VCaP (cell line): ENCODE results near the gene UGP2.

ENCODE experiments used
- H3K27ac ChIP-seq: fragments of 450-650 bp; 2 replicates; pipeline ENCODE4 v1.5.1; 2017
- TF ChIP-seq, protein P1 (sequence below): fragments of 450-650 bp; conservative IDR thresholded peaks from 2 replicates; pipeline ENCODE4 v1.5.1; 2017; ENCODE audit warnings: mild to moderate bottlenecking, moderate library complexity

Gene UGP2

DNA sequence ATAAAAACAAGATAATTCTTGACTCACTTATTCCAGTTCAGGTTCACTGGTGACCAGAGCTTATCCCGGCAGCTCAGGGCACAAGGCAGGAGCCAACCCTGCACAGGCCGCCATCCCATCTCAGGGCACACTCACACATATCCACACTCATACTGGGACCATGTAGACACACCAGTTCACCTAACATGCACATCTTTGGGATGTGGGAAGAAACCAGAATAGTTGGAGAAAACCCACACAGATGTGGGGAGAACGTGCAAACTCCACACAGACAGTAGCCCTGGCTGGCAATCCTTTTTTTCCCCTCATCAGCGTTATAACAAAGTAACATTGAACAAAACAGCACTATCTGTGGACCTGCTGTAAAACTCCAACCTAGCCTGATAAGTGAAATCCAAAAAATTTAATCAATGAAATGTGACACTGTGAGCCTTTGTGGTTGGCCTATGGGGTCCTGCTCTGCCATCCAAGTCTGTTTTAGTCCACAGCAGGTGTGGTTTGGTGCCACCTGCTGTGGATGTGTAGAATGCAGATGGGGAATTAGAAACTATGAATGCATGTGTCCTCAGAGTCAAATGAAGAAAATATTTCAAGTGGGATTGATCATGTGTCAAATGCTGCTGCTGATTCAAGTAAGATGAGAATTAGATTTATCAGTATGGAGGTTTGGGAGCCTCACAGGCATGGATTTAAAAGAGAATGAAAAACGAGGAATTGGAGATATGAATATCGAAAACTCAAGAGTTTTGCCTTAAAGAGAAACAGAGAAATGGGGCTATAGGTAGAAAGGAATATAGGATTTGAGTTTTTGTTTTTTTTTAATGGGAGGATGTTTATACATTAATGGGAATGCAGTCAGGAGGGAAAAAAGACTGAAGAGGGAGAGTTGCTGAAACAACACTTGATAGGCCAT, 47.0 kb downstream of the UGP2 start:
- TF ChIP-seq, protein P1, sequence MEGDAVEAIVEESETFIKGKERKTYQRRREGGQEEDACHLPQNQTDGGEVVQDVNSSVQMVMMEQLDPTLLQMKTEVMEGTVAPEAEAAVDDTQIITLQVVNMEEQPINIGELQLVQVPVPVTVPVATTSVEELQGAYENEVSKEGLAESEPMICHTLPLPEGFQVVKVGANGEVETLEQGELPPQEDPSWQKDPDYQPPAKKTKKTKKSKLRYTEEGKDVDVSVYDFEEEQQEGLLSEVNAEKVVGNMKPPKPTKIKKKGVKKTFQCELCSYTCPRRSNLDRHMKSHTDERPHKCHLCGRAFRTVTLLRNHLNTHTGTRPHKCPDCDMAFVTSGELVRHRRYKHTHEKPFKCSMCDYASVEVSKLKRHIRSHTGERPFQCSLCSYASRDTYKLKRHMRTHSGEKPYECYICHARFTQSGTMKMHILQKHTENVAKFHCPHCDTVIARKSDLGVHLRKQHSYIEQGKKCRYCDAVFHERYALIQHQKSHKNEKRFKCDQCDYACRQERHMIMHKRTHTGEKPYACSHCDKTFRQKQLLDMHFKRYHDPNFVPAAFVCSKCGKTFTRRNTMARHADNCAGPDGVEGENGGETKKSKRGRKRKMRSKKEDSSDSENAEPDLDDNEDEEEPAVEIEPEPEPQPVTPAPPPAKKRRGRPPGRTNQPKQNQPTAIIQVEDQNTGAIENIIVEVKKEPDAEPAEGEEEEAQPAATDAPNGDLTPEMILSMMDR: peak; percentile 91
- no peak overlapping the region for H3K27ac ChIP-seq

DNA sequence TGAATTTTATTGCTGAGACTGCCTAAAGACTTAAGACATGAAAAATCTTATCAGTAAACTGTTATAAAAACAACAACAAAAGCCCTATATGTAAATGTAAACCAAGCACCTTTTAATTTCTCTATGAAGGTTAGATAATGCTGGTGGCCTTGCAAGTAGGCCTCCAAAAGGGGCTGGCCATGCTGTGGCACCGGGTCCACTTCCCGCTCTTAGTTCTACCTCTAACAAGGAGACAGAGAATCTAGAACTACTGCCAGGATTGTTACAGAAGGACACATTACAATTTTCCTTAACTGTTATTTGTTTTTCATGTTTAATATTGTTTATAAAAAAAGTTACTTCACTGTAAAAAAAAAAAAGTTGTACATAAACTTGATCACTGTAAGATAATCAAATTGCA, 49.0 kb downstream of the UGP2 start:
- H3K27ac ChIP-seq: peak overlapping the region; percentile 36
- TF ChIP-seq, protein P1: no peak

DNA sequence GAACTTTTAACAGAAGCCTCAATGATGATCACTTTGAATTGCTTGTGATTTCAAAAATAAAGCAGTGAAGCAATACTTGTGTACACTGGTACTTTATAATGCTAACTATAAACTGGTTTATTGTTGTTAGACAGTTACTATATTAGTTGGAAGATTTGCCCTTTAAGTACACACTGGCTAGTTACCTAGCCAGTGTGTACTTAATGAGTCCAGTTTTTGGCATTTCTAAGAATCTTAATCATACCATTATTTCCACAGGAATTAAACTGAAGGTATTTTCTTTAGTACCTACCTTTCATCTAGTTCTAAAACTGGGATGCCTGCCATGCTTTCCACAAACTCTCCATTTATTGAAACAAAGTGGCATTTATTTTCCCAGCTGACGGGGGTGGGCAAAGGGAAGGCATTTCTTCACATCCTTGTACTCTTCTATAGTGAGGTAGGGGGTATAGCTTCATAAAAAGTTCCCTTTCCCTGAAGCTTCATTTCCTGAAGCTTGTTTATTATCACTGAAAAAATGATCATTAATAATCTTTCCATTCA, 49.9 kb downstream of the UGP2 start:
- TF ChIP-seq, protein P1: no peak
- H3K27ac ChIP-seq: peak overlapping the region; percentile 36

DNA sequence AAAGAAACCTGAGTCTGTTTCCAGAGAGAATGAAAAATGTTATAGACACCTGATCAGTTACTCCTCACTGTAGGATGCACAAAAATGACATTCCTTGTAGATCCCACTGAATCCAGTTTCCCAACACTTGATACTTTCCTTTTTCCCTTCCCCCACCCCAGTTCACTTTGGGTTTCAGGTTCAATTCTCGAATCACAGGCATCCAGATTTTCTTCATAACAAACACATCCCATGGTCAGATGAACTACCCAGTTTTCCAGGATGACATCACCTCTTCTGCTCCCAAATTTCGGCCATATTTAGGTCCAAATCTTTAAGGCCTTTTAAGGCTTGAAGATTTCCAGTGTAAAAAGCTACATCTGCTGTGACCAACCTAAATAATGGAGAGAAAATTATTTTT, 51.5 kb downstream of the UGP2 start:
- H3K27ac ChIP-seq: no peak overlapping the region
- TF ChIP-seq, protein P1: no peak

DNA sequence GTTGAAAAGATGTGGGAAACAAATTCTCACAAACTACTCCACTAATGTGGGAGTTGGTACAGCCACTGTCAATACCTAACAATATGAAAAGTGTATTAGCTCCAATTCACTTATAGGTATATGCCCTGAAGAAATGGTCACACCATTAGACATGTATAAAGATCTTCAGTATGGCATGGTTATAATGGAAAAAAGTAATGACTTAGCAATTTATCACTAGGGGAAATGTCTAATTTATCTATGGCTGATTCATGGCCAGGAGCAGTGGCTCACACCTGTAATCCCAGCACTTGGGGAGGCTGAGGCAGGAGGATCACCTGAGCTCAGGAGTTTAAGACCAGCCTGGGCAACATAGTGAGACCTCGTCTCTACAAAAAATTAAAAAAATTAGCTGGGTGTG, 52.5 kb downstream of the UGP2 start:
- no peak overlapping the region for H3K27ac ChIP-seq
- TF ChIP-seq, protein P1: no peak

DNA sequence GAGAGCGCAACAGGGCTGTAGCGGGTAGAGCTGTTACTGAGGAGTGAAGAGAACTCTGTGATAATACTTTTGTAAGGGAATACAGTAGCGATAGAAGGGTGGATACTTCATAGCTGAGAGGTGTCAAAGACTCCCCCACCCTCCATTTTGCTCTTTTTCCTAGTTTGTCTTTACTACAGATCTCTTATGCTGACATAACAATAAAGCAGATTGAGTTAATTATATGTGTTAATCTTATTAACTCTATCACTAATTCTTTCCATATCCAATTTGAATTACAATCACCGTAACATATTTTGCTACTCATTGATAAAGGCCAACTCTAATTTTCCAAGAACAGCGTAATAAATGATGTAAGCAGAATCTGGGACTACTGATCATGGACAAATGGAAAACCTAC, 57.1 kb downstream of the UGP2 start:
- no peak overlapping the region for H3K27ac ChIP-seq
- TF ChIP-seq, protein P1: no peak

DNA sequence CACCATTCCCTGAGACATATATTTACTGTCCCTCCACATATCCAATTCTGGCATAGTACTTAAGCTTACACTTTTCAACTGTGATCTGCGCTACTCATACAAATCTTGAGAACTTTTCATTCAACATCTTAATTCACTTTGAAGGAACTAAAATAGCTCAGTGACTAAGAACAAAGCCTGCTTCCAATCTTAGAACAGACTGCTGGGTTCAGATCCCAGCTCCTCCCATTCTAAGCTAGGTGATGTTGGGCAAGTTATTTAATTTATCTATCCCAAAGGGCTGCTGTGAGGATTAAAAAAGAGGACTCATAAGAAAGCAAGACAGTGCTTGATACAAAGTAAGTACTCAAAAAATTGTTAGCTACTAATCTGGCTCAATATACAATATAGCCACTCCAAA, 57.9 kb downstream of the UGP2 start:
- no peak overlapping the region for H3K27ac ChIP-seq
- TF ChIP-seq, protein P1: no peak
